Measurements from ENCODE around the gene ACADVL. TPM values are rescaled to one million over a fixed set of nuclear protein-coding genes. Genes with fewer than 3 reads are reported as not detected.
A peak's percentile ranks its signal among the peaks of the same experiment; 100 is the strongest.

ACADVL gene
- total and polyA plus RNA-seq, 2 of the 4 experiments (the other 2 are of a cell fraction): 139 to 752 TPM

DNA sequence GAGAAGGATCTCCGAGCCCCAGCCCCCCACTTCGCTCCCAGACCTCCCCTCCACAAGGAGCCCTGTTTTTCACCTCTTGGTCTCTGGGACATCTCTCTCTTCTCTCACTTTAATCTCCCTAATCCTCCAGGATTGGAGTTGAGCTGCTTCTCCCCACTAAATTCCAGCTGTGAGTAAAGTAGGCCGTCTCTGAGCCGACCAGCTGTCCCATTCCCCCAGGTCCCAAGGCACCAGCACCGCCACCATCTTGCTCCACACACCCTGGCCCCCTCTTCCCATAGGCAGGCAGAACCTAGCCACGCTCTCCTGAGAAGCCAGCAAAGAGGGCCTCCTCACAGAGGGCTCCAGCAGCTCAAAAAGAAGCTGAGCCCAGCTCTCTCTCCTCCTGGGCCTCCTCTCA is 980 bp upstream of the ACADVL start:
- dilution Hi-C loops (cut with HindIII; ENCODE audit: low sequenced_read_pairs, unreplicated experiment): no loop called here
- ChIA-PET CTCF (no interaction called here), POLR2A (ENCODE audit: unreplicated experiment) (interaction anchor here (0.6 to 1.4 kb wide), 2 partner anchors 10 to 386 kb away, joined by 4 to 9 read pairs; no protein-coding TSS in a partner anchor)
- no peak overlapping the region for H3K27ac ChIP-seq (ENCODE audit: insufficient read depth, low read length)
- H3K9me3 ChIP-seq (ENCODE audit: control insufficient read depth, insufficient read depth, low read length): no peaks in the 10 kb centered on the region
- peaks cover 28% of the 10 kb centered on the region for H3K4me1 ChIP-seq (ENCODE audit: control insufficient read depth, insufficient read depth, low read length)
- peaks cover 60% of the 10 kb centered on the region for H4K20me1 ChIP-seq (ENCODE audit: insufficient read depth, low read length)
- H4K8ac ChIP-seq (ENCODE audit: low read depth in 2 of 2, low read length in 2 of 2): peak overlapping the region; percentile 99; a peak in 3 of 4 replicates
- no peak overlapping the region for H3K9ac ChIP-seq (ENCODE audit: low read depth, low read length)
- no peak overlapping the region for H2BK120ac ChIP-seq (ENCODE audit: low read depth, low read length)
- H4K5ac ChIP-seq (ENCODE audit: low read depth, low read length): no peak overlapping the region; the same call in 1 of the 2 replicates
- no TSS peak for BruUV-seq (replicated peaks)
- H2BK20ac ChIP-seq (ENCODE audit: low read depth, low read length): no peak overlapping the region
- no peak overlapping the region for H3K4me2 ChIP-seq (ENCODE audit: low read depth, low read length)
- no peak overlapping the region for H3K14ac ChIP-seq (replicated peaks; ENCODE audit: low read depth, low read length)
- TF ChIP-seq NFE2L2 (IDR thresholded peaks at IDR 0.05; ENCODE audit: low read depth, low read length) (no peak), CHD1 (IDR thresholded peaks at IDR 0.05; ENCODE audit: low read depth, low read length) (no peak), SMC3 (IDR thresholded peaks at IDR 0.05; ENCODE audit: low read depth, low read length) (no peak), CEBPB (IDR thresholded peaks at IDR 0.05; ENCODE audit: low read depth, low read length) (no peak), BHLHE40 (IDR thresholded peaks at IDR 0.05; ENCODE audit: low read depth, low read length) (no peak), MXI1 (IDR thresholded peaks at IDR 0.05; ENCODE audit: borderline replicate concordance, low read depth, low read length) (no peak), RAD21 (IDR thresholded peaks at IDR 0.05; ENCODE audit: low read length) (no peak), USF2 (IDR thresholded peaks at IDR 0.05; ENCODE audit: low read depth, low read length) (no peak), FOS (IDR thresholded peaks at IDR 0.05; ENCODE audit: low read depth, low read length) (no peak), POLR2A (IDR thresholded peaks at IDR 0.05; ENCODE audit: low read depth, low read length) (no peak), ELK1 (IDR thresholded peaks at IDR 0.05; ENCODE audit: borderline replicate concordance, low read depth, low read length) (no peak)
- H2AFZ ChIP-seq (replicated peaks; ENCODE audit: low read length, poor library complexity): peak overlapping the region; percentile 95
- H3K79me1 ChIP-seq (ENCODE audit: low read depth in 1 of 2, low read length in 2 of 2): peaks cover 12 to 88% of the 10 kb centered on the region in 2 experiments
- no peak overlapping the region for H3K23ac ChIP-seq (ENCODE audit: low read depth, low read length)
- H3K36me3 ChIP-seq (ENCODE audit: control insufficient read depth, insufficient read depth, low read length): peaks cover 28% of the 10 kb centered on the region
- in situ Hi-C loops (cut with MboI; ENCODE audit: low sequenced_read_pairs): no loop called here
- H3K9me1 ChIP-seq (ENCODE audit: insufficient read depth, low read length): peaks cover 26% of the 10 kb centered on the region
- H3K4me3 ChIP-seq (ENCODE audit: insufficient read depth, low read depth, low read length): no peak overlapping the region
- H3K18ac ChIP-seq (ENCODE audit: low read depth, low read length): no peak overlapping the region
- intact Hi-C loops (cut with micrococcal nuclease): no loop called here
- 0 out of 3 replicates have a peak overlapping the region, but pooled peaks have one; percentile 78 for H2BK15ac ChIP-seq (ENCODE audit: low read depth, low read length)
- H3K4ac ChIP-seq (ENCODE audit: low read depth, low read length): peak overlapping the region; percentile 99; the same call in 1 of the 2 replicates
- no peak for DNase-seq
- H3K27me3 ChIP-seq (ENCODE audit: control insufficient read depth, insufficient read depth, low read length): no peaks in the 10 kb centered on the region
- H3K56ac ChIP-seq (ENCODE audit: extremely low read depth, insufficient read depth, low read length): no peak overlapping the region
- WGBS, 2 experiments (ENCODE audit: extremely low coverage in 2 of 2, insufficient read length in 1 of 2): 100% methylated on average over 1 of the region's 6 CpGs; no CpG with 5 or more reads in 1 of the 2 experiments
- peak overlapping the region; percentile 97; the same call in 1 of the 2 replicates for H4K91ac ChIP-seq (ENCODE audit: insufficient read depth, low read depth, low read length)
- ATAC-seq (ENCODE audit: low read depth): no peak
- peak overlapping the region; percentile 93 for H2AK5ac ChIP-seq (ENCODE audit: low read depth, low read length)
- H2AK9ac ChIP-seq (replicated peaks; ENCODE audit: low read depth, low read length, poor library complexity): peak overlapping the region; percentile 32
- peak overlapping the region; percentile 86 for H2BK5ac ChIP-seq (ENCODE audit: low read depth, low read length, poor library complexity, severe bottlenecking)

Measured in IMR-90 (cell line).